KOPT-K1 (cell line): ENCODE data around the gene MACROD2.
"Not testable (repeated sequence)": the region's sequence is repeated elsewhere in the genome, so short reads cannot be mapped to it uniquely, and the experiment has no call there.

ENCODE experiments used
- H3K27ac ChIP-seq: fragments of 200-600 bp; sonication (generic); 2 replicates; pipeline ENCODE4 v1.5.1; 2016; ENCODE audit warnings: antibody characterized with exemption, mild to moderate bottlenecking, low read depth, low read length; ENCODE audit not compliant: poor library complexity, severe bottlenecking
- H3K36me3 ChIP-seq: fragments of 200-600 bp; sonication (generic); 2 replicates; pipeline ENCODE4 v1.5.1; 2017; ENCODE audit warnings: antibody characterized with exemption, mild to moderate bottlenecking, low read length, moderate library complexity; ENCODE audit not compliant: insufficient read depth
- H3K9me3 ChIP-seq: fragments of 200-600 bp; sonication (generic); 2 replicates; pipeline ENCODE4 v1.5.1; 2017; ENCODE audit warnings: antibody characterized with exemption, low read length, mild to moderate bottlenecking; ENCODE audit not compliant: insufficient read depth, poor library complexity, severe bottlenecking

MACROD2 gene

GRCh38 chr20:13995086-13995665, at the start of gene MACROD2:
TSS of gene MACROD2 (plus strand) at chr20:13995516.
- Histone ChIP-seq H3K9me3 (peaks cover 31% of the 10 kb centered on the region), H3K36me3 (no peaks in the 10 kb centered on the region), H3K27ac (no peak within 1 kb of the TSS)

- no peak overlapping the region for H3K27ac ChIP-seq
- no peaks in the 10 kb centered on the region for H3K36me3 ChIP-seq
- H3K9me3 ChIP-seq, result no peaks in the 10 kb centered on the region
Observed at GRCh38 chr20:13947719-13948118, 47.6 kb upstream of the MACROD2 start.

GRCh38 chr20:13953227-13953626, 42.1 kb upstream of the MACROD2 start:
- Histone ChIP-seq H3K9me3 (no peaks in the 10 kb centered on the region), H3K27ac (no peak overlapping the region), H3K36me3 (no peaks in the 10 kb centered on the region)

- no peak overlapping the region for H3K27ac ChIP-seq
- H3K36me3 ChIP-seq, result no peaks in the 10 kb centered on the region
- no peaks in the 10 kb centered on the region for H3K9me3 ChIP-seq
Observed at GRCh38 chr20:13960119-13960518, 35.2 kb upstream of the MACROD2 start.

- no peak overlapping the region for H3K27ac ChIP-seq
- H3K36me3 ChIP-seq, result no peaks in the 10 kb centered on the region
- H3K9me3 ChIP-seq, result no peaks in the 10 kb centered on the region
Observed at GRCh38 chr20:13960525-13960924, 34.8 kb upstream of the MACROD2 start.

GRCh38 chr20:13984211-13984610, 11.1 kb upstream of the MACROD2 start:
- Histone ChIP-seq H3K9me3 (no peaks in the 10 kb centered on the region), H3K36me3 (no peaks in the 10 kb centered on the region), H3K27ac (no peak overlapping the region)

GRCh38 chr20:13990465-13990864, 4.9 kb upstream of the MACROD2 start, which contains the start of gene SEL1L2:
TSS of gene SEL1L2 (minus strand) at chr20:13990614. CDS start at chr20:13990534, 80 bp downstream.
- no peaks in the 10 kb centered on the region for H3K36me3 ChIP-seq
- peaks cover 27% of the 10 kb centered on the region for H3K9me3 ChIP-seq
- no peak within 1 kb of the TSS for H3K27ac ChIP-seq

GRCh38 chr20:13991311-13991710, 4.0 kb upstream of the MACROD2 start:
- Histone ChIP-seq H3K36me3 (no peaks in the 10 kb centered on the region), H3K27ac (no peak overlapping the region), H3K9me3 (peaks cover 29% of the 10 kb centered on the region)

- H3K36me3 ChIP-seq, H3K27ac ChIP-seq: not testable (repeated sequence)
- peaks cover 31% of the 10 kb centered on the region for H3K9me3 ChIP-seq
Observed at GRCh38 chr20:13991955-13992354, 3.4 kb upstream of the MACROD2 start.

- Histone ChIP-seq H3K9me3 (peaks cover 31% of the 10 kb centered on the region), H3K27ac (no peak overlapping the region), H3K36me3 (no peaks in the 10 kb centered on the region)
Observed at GRCh38 chr20:13995841-13996240, 525 bp downstream of the MACROD2 start.

- no peak overlapping the region for H3K27ac ChIP-seq
- H3K9me3 ChIP-seq, result peaks cover 31% of the 10 kb centered on the region
- no peaks in the 10 kb centered on the region for H3K36me3 ChIP-seq
Observed at GRCh38 chr20:13996265-13996664, 949 bp downstream of the MACROD2 start.

- no peaks in the 10 kb centered on the region for H3K36me3 ChIP-seq
- peaks cover 4% of the 10 kb centered on the region for H3K9me3 ChIP-seq
- H3K27ac ChIP-seq, result no peak overlapping the region
Observed at GRCh38 chr20:14000917-14001316, 5.6 kb downstream of the MACROD2 start.

GRCh38 chr20:14005996-14006395, 10.7 kb downstream of the MACROD2 start:
- no peaks in the 10 kb centered on the region for H3K36me3 ChIP-seq
- H3K9me3 ChIP-seq, result no peaks in the 10 kb centered on the region
- no peak overlapping the region for H3K27ac ChIP-seq

GRCh38 chr20:14009208-14009607, 13.9 kb downstream of the MACROD2 start:
- H3K36me3 ChIP-seq, result no peaks in the 10 kb centered on the region
- no peaks in the 10 kb centered on the region for H3K9me3 ChIP-seq
- no peak overlapping the region for H3K27ac ChIP-seq

- no peak overlapping the region for H3K27ac ChIP-seq
Observed at GRCh38 chr20:14012671-14013070, 17.4 kb downstream of the MACROD2 start.

GRCh38 chr20:14030991-14031390, 35.7 kb downstream of the MACROD2 start:
- Histone ChIP-seq H3K27ac (no peak overlapping the region), H3K36me3 (no peaks in the 10 kb centered on the region), H3K9me3 (no peaks in the 10 kb centered on the region)

More at GRCh38 chr20:14012671-14013070, 17.4 kb downstream of the MACROD2 start:
- Histone ChIP-seq H3K9me3 (no peaks in the 10 kb centered on the region), H3K36me3 (no peaks in the 10 kb centered on the region)
